Fibroblast of lung (primary cell): ENCODE data around the gene RAB34.

Experiments used
- EZH2 ChIP-seq: IDR thresholded peaks from 2 replicates; pipeline ENCODE4 v1.5.1; 2012; ENCODE audit warnings: low read length, control low read depth, mild to moderate bottlenecking; ENCODE audit errors: missing control alignments
- TF ChIP-seq, protein P1 (sequence below), 2 donors: IDR thresholded peaks in 1 of 2; conservative IDR thresholded peaks in 1 of 2; 1 replicate in 1 of 2; 2 replicates in 1 of 2; pipeline ENCODE4 v1.5.1; 2011 to 2012; ENCODE audit warnings: low read length in 2 of 2, control low read depth in 1 of 2, inconsistent platforms in 1 of 2, low read depth in 1 of 2, mild to moderate bottlenecking in 1 of 2

DNA sequence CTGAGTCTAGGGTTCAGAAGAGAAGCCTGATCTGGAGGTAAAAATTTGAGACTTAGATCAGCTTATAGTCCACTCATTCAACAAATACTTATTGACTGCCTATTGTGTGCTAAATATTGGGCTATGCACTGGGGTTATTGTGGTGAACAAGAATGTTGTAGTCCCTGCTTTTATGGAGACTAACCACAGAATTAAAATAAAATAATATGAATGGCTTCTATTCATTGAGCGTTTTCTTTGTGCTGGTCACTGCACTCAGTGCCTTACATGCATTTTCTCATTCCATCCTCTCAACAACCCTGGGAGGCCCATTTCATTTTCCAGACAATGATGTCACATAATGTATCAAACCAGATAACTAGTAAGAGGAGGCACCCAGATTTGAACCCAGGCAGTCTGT, 15.7 kb upstream of the RAB34 start:
- TF ChIP-seq, protein P1, sequence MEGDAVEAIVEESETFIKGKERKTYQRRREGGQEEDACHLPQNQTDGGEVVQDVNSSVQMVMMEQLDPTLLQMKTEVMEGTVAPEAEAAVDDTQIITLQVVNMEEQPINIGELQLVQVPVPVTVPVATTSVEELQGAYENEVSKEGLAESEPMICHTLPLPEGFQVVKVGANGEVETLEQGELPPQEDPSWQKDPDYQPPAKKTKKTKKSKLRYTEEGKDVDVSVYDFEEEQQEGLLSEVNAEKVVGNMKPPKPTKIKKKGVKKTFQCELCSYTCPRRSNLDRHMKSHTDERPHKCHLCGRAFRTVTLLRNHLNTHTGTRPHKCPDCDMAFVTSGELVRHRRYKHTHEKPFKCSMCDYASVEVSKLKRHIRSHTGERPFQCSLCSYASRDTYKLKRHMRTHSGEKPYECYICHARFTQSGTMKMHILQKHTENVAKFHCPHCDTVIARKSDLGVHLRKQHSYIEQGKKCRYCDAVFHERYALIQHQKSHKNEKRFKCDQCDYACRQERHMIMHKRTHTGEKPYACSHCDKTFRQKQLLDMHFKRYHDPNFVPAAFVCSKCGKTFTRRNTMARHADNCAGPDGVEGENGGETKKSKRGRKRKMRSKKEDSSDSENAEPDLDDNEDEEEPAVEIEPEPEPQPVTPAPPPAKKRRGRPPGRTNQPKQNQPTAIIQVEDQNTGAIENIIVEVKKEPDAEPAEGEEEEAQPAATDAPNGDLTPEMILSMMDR (conservative IDR thresholded peaks at IDR 0.05 in 1 of 2, IDR thresholded peaks at IDR 0.05 in 1 of 2; ENCODE audit: low read depth in 1 of 2, low read length in 2 of 2): no peak
- no peak for TF ChIP-seq EZH2
